Middle frontal gyrus (tissue), 1 donor: ENCODE measurements around the gene RINL.
"Not testable (repeated sequence)": the region's sequence is repeated elsewhere in the genome, so short reads cannot be mapped to it uniquely, and the experiment has no call there.

Experiments used
- DNase-seq: peaks from one replicate; pipeline ENCODE4 v3.0.0-alpha.2; 2015; ENCODE audit warnings: low spot score; ENCODE audit errors: extremely low spot score

The RINL gene

GRCh38 chr19:38878575-38879399 is 712 bp upstream of the RINL start:
- no peak for DNase-seq

- no peak for DNase-seq
Observed at GRCh38 chr19:38875656-38876395, 2.2 kb downstream of the RINL start.

GRCh38 chr19:38873400-38873799 is 4.7 kb downstream of the RINL start:
- DNase-seq, result not testable (repeated sequence)

GRCh38 chr19:38870612-38871011 is 7.5 kb downstream of the RINL start:
- no peak for DNase-seq

GRCh38 chr19:38869836-38870607 is 8.1 kb downstream of the RINL start:
- DNase-seq, result no peak

GRCh38 chr19:38869160-38869835 is 8.8 kb downstream of the RINL start:
- no peak for DNase-seq

- no peak for DNase-seq
Observed at GRCh38 chr19:38868551-38868950, 9.5 kb downstream of the RINL start.

- DNase-seq, result no peak
Observed at GRCh38 chr19:38867171-38867780, 10.8 kb downstream of the RINL start.

GRCh38 chr19:38862321-38863059 is 15.6 kb downstream of the RINL start:
- no peak for DNase-seq

GRCh38 chr19:38861368-38861767 is 16.7 kb downstream of the RINL start:
- DNase-seq, result no peak

- DNase-seq, result not testable (repeated sequence)
Observed at GRCh38 chr19:38859631-38860204, 18.4 kb downstream of the RINL start.

- no peak for DNase-seq
Observed at GRCh38 chr19:38856813-38857212, 21.3 kb downstream of the RINL start.

- DNase-seq, result not testable (repeated sequence)
Observed at GRCh38 chr19:38855751-38856150, 22.3 kb downstream of the RINL start.

GRCh38 chr19:38854961-38855360 is 23.1 kb downstream of the RINL start:
- DNase-seq, result not testable (repeated sequence)

GRCh38 chr19:38853214-38853613 is 24.9 kb downstream of the RINL start:
- DNase-seq, result no peak

GRCh38 chr19:38852231-38853044 is 25.6 kb downstream of the RINL start:
- DNase-seq, result no peak

- peak; percentile 85 for DNase-seq
Observed at GRCh38 chr19:38851622-38852230, 26.3 kb downstream of the RINL start.

GRCh38 chr19:38850976-38851621 is 27.0 kb downstream of the RINL start:
- DNase-seq, result no peak
